ENCODE data around the gene PNCK.

PNCK gene

GRCh38 chrX:153719238-153719637 lies 45.6 kb upstream of the PNCK start:
- no peaks in the 10 kb centered on the region for H4K20me1 ChIP-seq (ENCODE audit: low read depth, low read length)
- peaks cover 19% of the 10 kb centered on the region for H3K79me2 ChIP-seq (ENCODE audit: insufficient read depth, low read length)
- no peaks in the 10 kb centered on the region for H3K27me3 ChIP-seq (ENCODE audit: low read length)
- no peaks in the 10 kb centered on the region for H3F3A ChIP-seq (ENCODE audit: insufficient read depth)
- H3K27ac ChIP-seq (ENCODE audit: low read depth, low read length): no peak overlapping the region
- H3K9ac ChIP-seq (ENCODE audit: low read length): no peak overlapping the region
- H3K9me3 ChIP-seq (ENCODE audit: insufficient read depth, low read length): no peaks in the 10 kb centered on the region
- H3K36me3 ChIP-seq (ENCODE audit: low read length): no peaks in the 10 kb centered on the region
- no peaks in the 10 kb centered on the region for H3K9me2 ChIP-seq (replicated peaks; ENCODE audit: insufficient read depth, low read length)
- H3K4me3 ChIP-seq (ENCODE audit: insufficient read depth, low read length, poor library complexity, severe bottlenecking): no peak overlapping the region
- H3K4me2 ChIP-seq (ENCODE audit: low read depth, low read length, poor library complexity, severe bottlenecking): no peak overlapping the region
- no peak overlapping the region for H2AFZ ChIP-seq (ENCODE audit: low read depth, low read length, severe bottlenecking)
- TF ChIP-seq EZH2phosphoT487 (conservative IDR thresholded peaks at IDR 0.05; ENCODE audit: low read length): no peak
- no peak for TF ChIP-seq CTCF (IDR thresholded peaks at IDR 0.05; ENCODE audit: insufficient read depth, low read length, poor library complexity, severe bottlenecking)

DNA sequence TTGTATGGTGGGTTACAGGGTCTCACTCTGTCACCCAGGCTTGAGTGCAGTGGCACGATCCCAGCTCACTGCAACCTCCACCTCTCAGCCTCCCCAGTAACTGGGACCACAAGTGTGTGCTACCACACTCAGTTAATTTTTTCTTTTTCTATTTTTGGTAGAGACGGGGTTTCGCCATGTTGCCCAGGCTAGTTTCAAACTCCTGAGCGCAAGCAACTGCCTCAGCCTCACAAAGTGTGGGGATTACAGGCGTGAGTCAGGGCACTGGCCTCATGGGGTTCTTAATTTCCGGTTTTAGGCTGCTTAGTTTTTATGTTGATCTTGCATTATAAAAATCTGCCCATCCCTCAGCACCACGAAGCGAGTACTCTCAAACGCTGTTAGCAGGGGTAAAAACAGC lies 43.8 kb upstream of the PNCK start:
- Histone ChIP-seq H3K9me2 (replicated peaks; ENCODE audit: insufficient read depth, low read length) (no peaks in the 10 kb centered on the region), H3K27ac (ENCODE audit: low read depth, low read length) (no peak overlapping the region), H3K36me3 (ENCODE audit: low read length) (no peaks in the 10 kb centered on the region), H3K79me2 (ENCODE audit: insufficient read depth, low read length) (peaks cover 6% of the 10 kb centered on the region), H3F3A (ENCODE audit: insufficient read depth) (no peaks in the 10 kb centered on the region), H3K4me3 (ENCODE audit: insufficient read depth, low read length, poor library complexity, severe bottlenecking) (no peak overlapping the region), H3K9ac (ENCODE audit: low read length) (no peak overlapping the region), H3K9me3 (ENCODE audit: insufficient read depth, low read length) (no peaks in the 10 kb centered on the region), H3K4me2 (ENCODE audit: low read depth, low read length, poor library complexity, severe bottlenecking) (no peak overlapping the region), H4K20me1 (ENCODE audit: low read depth, low read length) (no peaks in the 10 kb centered on the region), H2AFZ (ENCODE audit: low read depth, low read length, severe bottlenecking) (no peak overlapping the region), H3K27me3 (ENCODE audit: low read length) (no peaks in the 10 kb centered on the region)
- TF ChIP-seq CTCF (IDR thresholded peaks at IDR 0.05; ENCODE audit: insufficient read depth, low read length, poor library complexity, severe bottlenecking) (no peak), EZH2phosphoT487 (conservative IDR thresholded peaks at IDR 0.05; ENCODE audit: low read length) (no peak)

DNA sequence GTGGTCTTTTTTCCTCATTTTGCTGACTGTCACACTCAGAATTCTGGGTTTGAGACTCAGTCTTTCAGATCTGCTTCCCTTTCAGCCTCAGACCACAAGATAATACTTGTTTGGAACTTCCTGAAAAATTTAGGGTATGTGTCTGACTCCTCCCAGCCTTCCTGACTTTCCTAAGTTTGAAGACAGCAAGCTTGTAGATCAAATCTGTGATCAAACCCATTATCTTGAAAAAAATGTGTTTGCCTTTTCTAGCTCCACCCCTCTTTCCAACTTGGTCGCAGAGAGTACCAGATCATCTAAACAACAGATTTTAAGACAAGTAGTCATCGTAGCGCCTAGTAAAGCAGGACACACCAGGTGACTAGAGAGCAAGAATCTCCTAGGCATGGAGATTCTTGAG lies 40.6 kb upstream of the PNCK start:
- no peak for TF ChIP-seq CTCF (IDR thresholded peaks at IDR 0.05; ENCODE audit: insufficient read depth, low read length, poor library complexity, severe bottlenecking)
- TF ChIP-seq EZH2phosphoT487 (conservative IDR thresholded peaks at IDR 0.05; ENCODE audit: low read length): no peak

More for the DNA sequence above, 40.6 kb upstream of the PNCK start:
- Histone ChIP-seq H3K79me2 (ENCODE audit: insufficient read depth, low read length) (no peaks in the 10 kb centered on the region), H3K9me2 (replicated peaks; ENCODE audit: insufficient read depth, low read length) (no peaks in the 10 kb centered on the region), H3F3A (ENCODE audit: insufficient read depth) (no peaks in the 10 kb centered on the region), H3K9ac (ENCODE audit: low read length) (no peak overlapping the region), H4K20me1 (ENCODE audit: low read depth, low read length) (no peaks in the 10 kb centered on the region), H3K27me3 (ENCODE audit: low read length) (no peaks in the 10 kb centered on the region), H3K4me2 (ENCODE audit: low read depth, low read length, poor library complexity, severe bottlenecking) (no peak overlapping the region), H3K27ac (ENCODE audit: low read depth, low read length) (no peak overlapping the region), H3K9me3 (ENCODE audit: insufficient read depth, low read length) (no peaks in the 10 kb centered on the region), H2AFZ (ENCODE audit: low read depth, low read length, severe bottlenecking) (no peak overlapping the region), H3K4me3 (ENCODE audit: insufficient read depth, low read length, poor library complexity, severe bottlenecking) (no peak overlapping the region), H3K36me3 (ENCODE audit: low read length) (no peaks in the 10 kb centered on the region)

All from SU-DHL-6 (cell line).